ENCODE measurements around the gene UGT1A5.

UGT1A5 gene

GRCh38 chr2:233674314-233674713, 38.4 kb upstream of the UGT1A5 start:
- no peaks in the 10 kb centered on the region for H3K36me3 ChIP-seq (ENCODE audit: insufficient read depth, low read length)
- peaks cover 6% of the 10 kb centered on the region for H3K27me3 ChIP-seq (ENCODE audit: insufficient read depth, low read length, poor library complexity, severe bottlenecking)
- TF ChIP-seq CTCF (conservative IDR thresholded peaks at IDR 0.05; ENCODE audit: low read length) (no peak), EZH2phosphoT487 (IDR thresholded peaks at IDR 0.05; ENCODE audit: borderline replicate concordance) (no peak)
- no peaks in the 10 kb centered on the region for H3K4me1 ChIP-seq (ENCODE audit: insufficient read depth, low read length, poor library complexity, severe bottlenecking)
- no peak overlapping the region for H3K9ac ChIP-seq (ENCODE audit: low read depth, low read length, poor library complexity, severe bottlenecking)
- H3K4me3 ChIP-seq (ENCODE audit: low read length, poor library complexity, severe bottlenecking): no peak overlapping the region
- H3K79me2 ChIP-seq (ENCODE audit: insufficient read depth, low read length): no peaks in the 10 kb centered on the region
- H3F3A ChIP-seq (ENCODE audit: low read depth): no peaks in the 10 kb centered on the region
- H3K4me2 ChIP-seq (ENCODE audit: low read depth, low read length, poor library complexity, severe bottlenecking): no peak overlapping the region
- no peaks in the 10 kb centered on the region for H4K20me1 ChIP-seq (ENCODE audit: insufficient read depth, low read length, poor library complexity, severe bottlenecking)
- H3K9me2 ChIP-seq (replicated peaks; ENCODE audit: low read depth, low read length): no peaks in the 10 kb centered on the region
- H2AFZ ChIP-seq (ENCODE audit: low read length): no peak overlapping the region
- no peaks in the 10 kb centered on the region for H3K9me3 ChIP-seq (ENCODE audit: insufficient read depth, low read depth, low read length)

GRCh38 chr2:233674995-233675394, 37.7 kb upstream of the UGT1A5 start:
- TF ChIP-seq EZH2phosphoT487 (IDR thresholded peaks at IDR 0.05; ENCODE audit: borderline replicate concordance) (no peak), CTCF (conservative IDR thresholded peaks at IDR 0.05; ENCODE audit: low read length) (no peak)
- Histone ChIP-seq H3K36me3 (ENCODE audit: insufficient read depth, low read length) (no peaks in the 10 kb centered on the region), H2AFZ (ENCODE audit: low read length) (no peak overlapping the region), H3F3A (ENCODE audit: low read depth) (no peaks in the 10 kb centered on the region), H3K4me3 (ENCODE audit: low read length, poor library complexity, severe bottlenecking) (no peak overlapping the region), H3K9ac (ENCODE audit: low read depth, low read length, poor library complexity, severe bottlenecking) (no peak overlapping the region), H3K4me2 (ENCODE audit: low read depth, low read length, poor library complexity, severe bottlenecking) (no peak overlapping the region), H3K9me3 (ENCODE audit: insufficient read depth, low read depth, low read length) (no peaks in the 10 kb centered on the region), H3K27me3 (ENCODE audit: insufficient read depth, low read length, poor library complexity, severe bottlenecking) (peaks cover 6% of the 10 kb centered on the region), H3K79me2 (ENCODE audit: insufficient read depth, low read length) (no peaks in the 10 kb centered on the region), H3K9me2 (replicated peaks; ENCODE audit: low read depth, low read length) (no peaks in the 10 kb centered on the region), H3K4me1 (ENCODE audit: insufficient read depth, low read length, poor library complexity, severe bottlenecking) (no peaks in the 10 kb centered on the region), H4K20me1 (ENCODE audit: insufficient read depth, low read length, poor library complexity, severe bottlenecking) (no peaks in the 10 kb centered on the region)

- no peaks in the 10 kb centered on the region for H3K9me3 ChIP-seq (ENCODE audit: insufficient read depth, low read depth, low read length)
- H3K4me1 ChIP-seq (ENCODE audit: insufficient read depth, low read length, poor library complexity, severe bottlenecking): no peaks in the 10 kb centered on the region
- no peaks in the 10 kb centered on the region for H3F3A ChIP-seq (ENCODE audit: low read depth)
- H2AFZ ChIP-seq (ENCODE audit: low read length): no peak overlapping the region
- H3K4me3 ChIP-seq (ENCODE audit: low read length, poor library complexity, severe bottlenecking): no peak overlapping the region
- TF ChIP-seq CTCF (conservative IDR thresholded peaks at IDR 0.05; ENCODE audit: low read length) (no peak), EZH2phosphoT487 (IDR thresholded peaks at IDR 0.05; ENCODE audit: borderline replicate concordance) (no peak)
- H3K9ac ChIP-seq (ENCODE audit: low read depth, low read length, poor library complexity, severe bottlenecking): no peak overlapping the region
- H3K79me2 ChIP-seq (ENCODE audit: insufficient read depth, low read length): no peaks in the 10 kb centered on the region
- no peaks in the 10 kb centered on the region for H3K36me3 ChIP-seq (ENCODE audit: insufficient read depth, low read length)
- H3K9me2 ChIP-seq (replicated peaks; ENCODE audit: low read depth, low read length): no peaks in the 10 kb centered on the region
- no peak overlapping the region for H3K4me2 ChIP-seq (ENCODE audit: low read depth, low read length, poor library complexity, severe bottlenecking)
- peaks cover 6% of the 10 kb centered on the region for H3K27me3 ChIP-seq (ENCODE audit: insufficient read depth, low read length, poor library complexity, severe bottlenecking)
- no peaks in the 10 kb centered on the region for H4K20me1 ChIP-seq (ENCODE audit: insufficient read depth, low read length, poor library complexity, severe bottlenecking)
Observed at GRCh38 chr2:233676046-233676445, 36.7 kb upstream of the UGT1A5 start.
